SK-N-SH treated with all-trans-retinoic acid at 6 μM for 48 hours (cell line): ENCODE results near the gene VGF.

Experiments
- ATAC-seq: fragments of 200-7000 bp; cut with Tn5 transposase; 3 replicates; pipeline ENCODE4 v1.9.1; 2020; ENCODE audit warnings: mild to moderate bottlenecking, moderate library complexity
- CSDC2 ChIP-seq: fragments of 250-450 bp; sonication (Bioruptor Pico); IDR thresholded peaks from 2 replicates; pipeline ENCODE4 v1.5.0; 2020; ENCODE audit warnings: mild to moderate bottlenecking, moderate library complexity
- CSRNP3 ChIP-seq: fragments of 250-450 bp; sonication (Bioruptor Pico); IDR thresholded peaks from 2 replicates; pipeline ENCODE4 v1.5.1; 2021; ENCODE audit warnings: mild to moderate bottlenecking, moderate library complexity
- ESRRG ChIP-seq: fragments of 250-450 bp; sonication (Bioruptor Pico); IDR thresholded peaks from 2 replicates; pipeline ENCODE4 v1.6.1; 2021; ENCODE audit warnings: mild to moderate bottlenecking
- ISL1 ChIP-seq: fragments of 250-450 bp; sonication (Bioruptor Pico); IDR thresholded peaks from 2 replicates; pipeline ENCODE4 v2.1.2; 2022; ENCODE audit warnings: mild to moderate bottlenecking, moderate library complexity
- OSR1 ChIP-seq: fragments of 250-450 bp; sonication (Bioruptor Pico); IDR thresholded peaks from 2 replicates; pipeline ENCODE4 v1.8.0; 2022; ENCODE audit warnings: moderate library complexity, mild to moderate bottlenecking, inconsistent platforms
- RARB ChIP-seq: fragments of 250-450 bp; sonication (Bioruptor Pico); IDR thresholded peaks from 2 replicates; pipeline ENCODE4 v1.8.0; 2021; ENCODE audit warnings: mild to moderate bottlenecking, moderate library complexity
- SNAI2 ChIP-seq: fragments of 250-450 bp; sonication (Bioruptor Pico); IDR thresholded peaks from 2 replicates; pipeline ENCODE4 v1.5.0; 2020; ENCODE audit warnings: mild to moderate bottlenecking, moderate library complexity
- TCF4 ChIP-seq: fragments of 250-450 bp; sonication (Bioruptor Pico); IDR thresholded peaks from 2 replicates; pipeline ENCODE4 v1.8.0; 2021; ENCODE audit warnings: mild to moderate bottlenecking, moderate library complexity, borderline replicate concordance
- TSHZ2 ChIP-seq: fragments of 250-450 bp; sonication (Bioruptor Pico); IDR thresholded peaks from 2 replicates; pipeline ENCODE4 v1.5.0; 2020; ENCODE audit warnings: mild to moderate bottlenecking, moderate library complexity
- ZC3H10 ChIP-seq: fragments of 250-450 bp; sonication (Bioruptor Pico); IDR thresholded peaks from 2 replicates; pipeline ENCODE4 v1.5.1; 2021; ENCODE audit warnings: mild to moderate bottlenecking, moderate library complexity
- ZFP30 ChIP-seq: fragments of 450-650 bp; formaldehyde crosslinking; IDR thresholded peaks from 2 replicates; pipeline ENCODE4 v1.5.0; 2022; ENCODE audit warnings: mild to moderate bottlenecking, moderate library complexity
- ZNF70 ChIP-seq: fragments of 450-650 bp; formaldehyde crosslinking; IDR thresholded peaks from 2 replicates; pipeline ENCODE4 v1.5.0; 2020; ENCODE audit warnings: mild to moderate bottlenecking, moderate library complexity
- TF ChIP-seq, protein P1 (sequence below): fragments of 250-450 bp; sonication (Bioruptor Pico); IDR thresholded peaks from 2 replicates; pipeline ENCODE4 v1.8.0; 2020; ENCODE audit warnings: mild to moderate bottlenecking, moderate library complexity, borderline replicate concordance
- TF ChIP-seq, protein P2 (sequence below): fragments of 250-450 bp; sonication (Bioruptor Pico); IDR thresholded peaks from 2 replicates; pipeline ENCODE4 v1.5.1; 2020; ENCODE audit warnings: low read depth, mild to moderate bottlenecking, moderate library complexity
- TF ChIP-seq, protein P3 (sequence below): fragments of 250-450 bp; sonication (Bioruptor Pico); IDR thresholded peaks from 2 replicates; pipeline ENCODE4 v1.8.0; 2021; ENCODE audit warnings: low read depth, mild to moderate bottlenecking, moderate library complexity, borderline replicate concordance

The VGF gene

GRCh38 chr7:101119876-101120275 is 45.5 kb downstream of the VGF start:
- no peak for ATAC-seq
- TF ChIP-seq, protein P1, sequence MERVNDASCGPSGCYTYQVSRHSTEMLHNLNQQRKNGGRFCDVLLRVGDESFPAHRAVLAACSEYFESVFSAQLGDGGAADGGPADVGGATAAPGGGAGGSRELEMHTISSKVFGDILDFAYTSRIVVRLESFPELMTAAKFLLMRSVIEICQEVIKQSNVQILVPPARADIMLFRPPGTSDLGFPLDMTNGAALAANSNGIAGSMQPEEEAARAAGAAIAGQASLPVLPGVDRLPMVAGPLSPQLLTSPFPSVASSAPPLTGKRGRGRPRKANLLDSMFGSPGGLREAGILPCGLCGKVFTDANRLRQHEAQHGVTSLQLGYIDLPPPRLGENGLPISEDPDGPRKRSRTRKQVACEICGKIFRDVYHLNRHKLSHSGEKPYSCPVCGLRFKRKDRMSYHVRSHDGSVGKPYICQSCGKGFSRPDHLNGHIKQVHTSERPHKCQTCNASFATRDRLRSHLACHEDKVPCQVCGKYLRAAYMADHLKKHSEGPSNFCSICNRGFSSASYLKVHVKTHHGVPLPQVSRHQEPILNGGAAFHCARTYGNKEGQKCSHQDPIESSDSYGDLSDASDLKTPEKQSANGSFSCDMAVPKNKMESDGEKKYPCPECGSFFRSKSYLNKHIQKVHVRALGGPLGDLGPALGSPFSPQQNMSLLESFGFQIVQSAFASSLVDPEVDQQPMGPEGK (CRISPR knock-in tag), result no peak
- TF ChIP-seq ZFP30 (CRISPR knock-in tag), result no peak
- no peak for TF ChIP-seq CSDC2 (CRISPR knock-in tag)
- TF ChIP-seq RARB (CRISPR knock-in tag), result no peak
- TF ChIP-seq ZC3H10 (CRISPR knock-in tag), result no peak
- TF ChIP-seq SNAI2, result peak; percentile 44; the same call in 1 of the 2 replicates
- TF ChIP-seq, protein P2, sequence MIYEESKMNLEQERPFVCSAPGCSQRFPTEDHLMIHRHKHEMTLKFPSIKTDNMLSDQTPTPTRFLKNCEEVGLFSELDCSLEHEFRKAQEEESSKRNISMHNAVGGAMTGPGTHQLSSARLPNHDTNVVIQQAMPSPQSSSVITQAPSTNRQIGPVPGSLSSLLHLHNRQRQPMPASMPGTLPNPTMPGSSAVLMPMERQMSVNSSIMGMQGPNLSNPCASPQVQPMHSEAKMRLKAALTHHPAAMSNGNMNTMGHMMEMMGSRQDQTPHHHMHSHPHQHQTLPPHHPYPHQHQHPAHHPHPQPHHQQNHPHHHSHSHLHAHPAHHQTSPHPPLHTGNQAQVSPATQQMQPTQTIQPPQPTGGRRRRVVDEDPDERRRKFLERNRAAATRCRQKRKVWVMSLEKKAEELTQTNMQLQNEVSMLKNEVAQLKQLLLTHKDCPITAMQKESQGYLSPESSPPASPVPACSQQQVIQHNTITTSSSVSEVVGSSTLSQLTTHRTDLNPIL (CRISPR knock-in tag), result no peak
- TF ChIP-seq ISL1, result peak; percentile 34; the same call in 1 of the 2 replicates

- no peak for ATAC-seq
- TF ChIP-seq, protein P1 (CRISPR knock-in tag), result no peak
- TF ChIP-seq SNAI2, result no peak
- TF ChIP-seq ZNF70 (CRISPR knock-in tag), result no peak
- TF ChIP-seq TCF4 (CRISPR knock-in tag), result no peak
- TF ChIP-seq CSRNP3 (CRISPR knock-in tag), result no peak
- TF ChIP-seq, protein P3, sequence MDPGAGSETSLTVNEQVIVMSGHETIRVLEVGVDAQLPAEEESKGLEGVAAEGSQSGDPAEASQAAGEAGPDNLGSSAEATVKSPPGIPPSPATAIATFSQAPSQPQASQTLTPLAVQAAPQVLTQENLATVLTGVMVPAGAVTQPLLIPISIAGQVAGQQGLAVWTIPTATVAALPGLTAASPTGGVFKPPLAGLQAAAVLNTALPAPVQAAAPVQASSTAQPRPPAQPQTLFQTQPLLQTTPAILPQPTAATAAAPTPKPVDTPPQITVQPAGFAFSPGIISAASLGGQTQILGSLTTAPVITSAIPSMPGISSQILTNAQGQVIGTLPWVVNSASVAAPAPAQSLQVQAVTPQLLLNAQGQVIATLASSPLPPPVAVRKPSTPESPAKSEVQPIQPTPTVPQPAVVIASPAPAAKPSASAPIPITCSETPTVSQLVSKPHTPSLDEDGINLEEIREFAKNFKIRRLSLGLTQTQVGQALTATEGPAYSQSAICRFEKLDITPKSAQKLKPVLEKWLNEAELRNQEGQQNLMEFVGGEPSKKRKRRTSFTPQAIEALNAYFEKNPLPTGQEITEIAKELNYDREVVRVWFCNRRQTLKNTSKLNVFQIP (CRISPR knock-in tag), result no peak
- TF ChIP-seq ZC3H10 (CRISPR knock-in tag), result no peak
These were observed 46.5 kb downstream of the VGF start for GRCh38 chr7:101118856-101119255.

DNA sequence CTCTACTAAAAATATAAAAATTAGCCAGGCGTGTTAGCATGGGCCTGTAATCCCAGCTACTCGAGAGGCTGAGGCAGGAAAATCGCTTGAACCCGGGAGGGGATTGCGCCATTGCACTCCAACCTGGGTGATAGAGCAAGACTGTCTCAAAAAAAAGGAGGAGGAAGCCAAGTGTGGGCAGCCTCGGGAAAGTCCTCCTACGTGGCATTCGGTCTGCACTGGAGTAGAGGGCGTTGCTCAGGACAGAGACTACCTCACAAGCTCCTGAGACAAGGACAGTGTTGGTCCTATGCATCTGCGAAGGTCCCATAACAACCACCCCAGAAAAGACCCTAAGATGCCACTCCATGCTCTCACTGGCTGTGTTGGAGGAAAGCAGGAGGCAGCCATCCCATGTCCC is 48.5 kb downstream of the VGF start:
- ATAC-seq, result no peak; the same call in 1 of the 3 replicates
- TF ChIP-seq ISL1, result no peak
- TF ChIP-seq ESRRG, result no peak
- TF ChIP-seq OSR1 (CRISPR knock-in tag), result no peak
- no peak for TF ChIP-seq ZNF70 (CRISPR knock-in tag)
- no peak for TF ChIP-seq TSHZ2 (CRISPR knock-in tag)
- no peak for TF ChIP-seq SNAI2
- TF ChIP-seq, protein P1 (CRISPR knock-in tag), result no peak
